HepG2 (cell line): Measurements from ENCODE around the gene TAGLN2. TPM values are rescaled to one million over a fixed set of nuclear protein-coding genes. Genes with fewer than 3 reads are reported as not detected.

Source experiments
- ATAC-seq: fragments of 200-7000 bp; cut with Tn5 transposase; 3 replicates; pipeline ENCODE4 v1.9.1; 2020; ENCODE audit warnings: mild to moderate bottlenecking, moderate library complexity
- Bru-seq: library from RNA; stranded (reverse); fragments of 400-500 nt; gene quantifications from one replicate; lab custom pipeline; 2021; lab: Mats Ljungman, UMichigan
- BruChase-seq, 2 experiments: library from RNA; stranded (reverse); fragments of 400-500 nt; gene quantifications; one replicate each; lab custom pipeline; 2021; lab: Mats Ljungman, UMichigan
- BruUV-seq: library from RNA; stranded (reverse); fragments of 400-500 nt; replicated peaks from 2 replicates; lab custom pipeline; 2021; lab: Mats Ljungman, UMichigan
- CTCF ChIA-PET: fragments of 300-600 bp; formaldehyde crosslinking; extraction: SDS; loops from one replicate; lab custom pipeline; 2021; ENCODE audit warnings: low total read pairs, inconsistent platforms, low intra/inter-chr PET ratio; lab: Yijun Ruan, JAX
- POLR2A ChIA-PET: fragments of 350-600 bp; sonication (Branson Sonifier 250); formaldehyde crosslinking; loops from one replicate; lab custom pipeline; 2020; ENCODE audit warnings: antibody characterized with exemption, inconsistent platforms; lab: Yijun Ruan, JAX
- DNase-seq: peaks from one replicate; pipeline ENCODE4 v3.0.0-alpha.2; 2015; ENCODE audit warnings: low spot score
- FAIRE-seq: peaks from 3 replicates; lab custom pipeline; 2011; peaks lifted over from hg19 to GRCh38; lab: Jason Lieb, UNC
- H2AFZ ChIP-seq: one replicate; pipeline ENCODE4 v1.6.1; 2011; ENCODE audit warnings: low read length, inconsistent platforms
- H3K27ac ChIP-seq: fragments of 300-600 bp; 3 replicates; pipeline ENCODE4 v1.8.0; 2011; ENCODE audit warnings: mixed run types, mild to moderate bottlenecking, mixed read lengths, low read length, inconsistent platforms; ENCODE audit not compliant: insufficient read depth; ENCODE audit errors: extremely low read length
- H3K27me3 ChIP-seq, 2 experiments: fragments of 200-600 bp in 1 of 2; 2 replicates in 1 of 2; 3 replicates in 1 of 2; pipeline versions ENCODE4 v1.6.0 to v1.8.0; 2011; ENCODE audit warnings: low read length in 2 of 2, mild to moderate bottlenecking in 2 of 2, moderate library complexity in 2 of 2, inconsistent platforms in 1 of 2; ENCODE audit not compliant: insufficient read depth in 2 of 2, control insufficient read depth in 1 of 2
- H3K36me3 ChIP-seq, 2 experiments: fragments of 200-600 bp in 1 of 2; replicated peaks in 1 of 2; 2 replicates in 1 of 2; 3 replicates in 1 of 2; pipeline versions ENCODE4 v1.5.1 to v1.8.0; 2011; ENCODE audit warnings: low read length in 2 of 2, inconsistent platforms in 1 of 2; ENCODE audit not compliant: insufficient read depth in 2 of 2, control insufficient read depth in 1 of 2
- H3K4me1 ChIP-seq: 2 replicates; pipeline ENCODE4 v1.5.1; 2012; ENCODE audit warnings: low read length, inconsistent platforms; ENCODE audit not compliant: insufficient read depth
- H3K4me2 ChIP-seq: 2 replicates; pipeline ENCODE4 v1.6.0; 2011; ENCODE audit warnings: low read depth, low read length, inconsistent platforms
- H3K4me3 ChIP-seq, 3 experiments: fragments of 200-600 bp in 1 of 3; sonication (generic), shearing (Covaris generic) in 1 of 3; replicated peaks in 1 of 3; 2 replicates each; pipeline ENCODE4 v1.5.1; 2011 to 2016; ENCODE audit warnings: low read length in 3 of 3, inconsistent platforms in 2 of 3, low read depth in 2 of 3, mild to moderate bottlenecking in 2 of 3, control low read depth in 1 of 3, mixed read lengths in 1 of 3; ENCODE audit not compliant: insufficient read depth in 1 of 3
- H3K79me2 ChIP-seq: one replicate; pipeline ENCODE4 v1.6.1; 2011; ENCODE audit warnings: low read length, inconsistent platforms; ENCODE audit not compliant: insufficient read depth
- H3K9ac ChIP-seq: 2 replicates; pipeline ENCODE4 v1.6.0; 2011; ENCODE audit warnings: mild to moderate bottlenecking, low read depth, low read length, inconsistent platforms; ENCODE audit not compliant: insufficient read depth
- H3K9me3 ChIP-seq: 2 replicates; pipeline ENCODE4 v1.5.1; 2012; ENCODE audit warnings: mild to moderate bottlenecking, low read length
- H4K20me1 ChIP-seq: 2 replicates; pipeline ENCODE4 v1.6.0; 2011; ENCODE audit warnings: inconsistent platforms, mild to moderate bottlenecking, low read length, moderate library complexity; ENCODE audit not compliant: insufficient read depth
- AHR ChIP-seq: IDR thresholded peaks from 2 replicates; pipeline ENCODE4 v1.6.1; 2018; ENCODE audit warnings: missing genetic modification reagents, missing compliant biosample characterization
- ARNTL ChIP-seq: sonication (generic); formaldehyde crosslinking; IDR thresholded peaks from 2 replicates; pipeline ENCODE4 v1.4.0; 2020; ENCODE audit warnings: mild to moderate bottlenecking, missing genetic modification reagents
- JARID2 ChIP-seq: sonication (generic); formaldehyde crosslinking; IDR thresholded peaks from 2 replicates; pipeline ENCODE4 v1.8.1; 2023; ENCODE audit warnings: missing genetic modification reagents, inconsistent platforms; ENCODE audit not compliant: insufficient replicate concordance
- JDP2 ChIP-seq: sonication (generic); formaldehyde crosslinking; IDR thresholded peaks from 2 replicates; pipeline ENCODE4 v1.8.1; 2022; ENCODE audit warnings: missing genetic modification reagents, borderline replicate concordance
- KLF6 ChIP-seq: IDR thresholded peaks from 2 replicates; pipeline ENCODE4 v1.8.0; 2016; ENCODE audit warnings: missing biosample characterization, missing genetic modification reagents
- MAX ChIP-seq: IDR thresholded peaks from 2 replicates; pipeline ENCODE4 v1.6.1; 2012; ENCODE audit warnings: inconsistent platforms
- NR2C2 ChIP-seq: sonication (generic); formaldehyde crosslinking; IDR thresholded peaks from 2 replicates; pipeline ENCODE4 v1.4.0; 2020; ENCODE audit warnings: missing genetic modification reagents, mild to moderate bottlenecking, moderate library complexity, borderline replicate concordance
- POLR2AphosphoS2 ChIP-seq: IDR thresholded peaks from 2 replicates; pipeline ENCODE4 v1.6.1; 2011; ENCODE audit warnings: low read depth, low read length, improper control_type of control experiment
- SALL1 ChIP-seq: sonication (generic); formaldehyde crosslinking; IDR thresholded peaks from 2 replicates; pipeline ENCODE4 v1.8.0; 2022; ENCODE audit warnings: mild to moderate bottlenecking, missing genetic modification reagents
- TCF7 ChIP-seq: sonication (generic); IDR thresholded peaks from 2 replicates; pipeline ENCODE4 v1.6.1; 2016; ENCODE audit warnings: antibody characterized with exemption, low read depth
- ZBTB7B ChIP-seq: sonication (generic); formaldehyde crosslinking; IDR thresholded peaks from 2 replicates; pipeline ENCODE4 v1.4.0; 2020; ENCODE audit warnings: missing genetic modification reagents
- ZNF607 ChIP-seq: sonication (generic); formaldehyde crosslinking; IDR thresholded peaks from 2 replicates; pipeline ENCODE4 v1.5.1; 2020; ENCODE audit warnings: missing genetic modification reagents, mild to moderate bottlenecking, borderline replicate concordance
- ZNF792 ChIP-seq: IDR thresholded peaks from 2 replicates; pipeline ENCODE4 v1.6.1; 2016
- WGBS: methylation state at CpG from one replicate; pipeline ENCODE4 v1.1.6; 2017; ENCODE audit warnings: low lambda C conversion rate; 5-methylcytosine and 5-hydroxymethylcytosine counted together
- in situ Hi-C: cut with HindIII; loops from 2 replicates; pipeline ENCODE4 v1.10.0; 2017; ENCODE audit warnings: low pct_unique_long_range_greater_than_20kb; ENCODE audit not compliant: extremely low pct_ligation_motif_present
- intact Hi-C: fragments of 100-400 bp; cut with micrococcal nuclease; formaldehyde crosslinking; loops from one replicate; pipeline ENCODE4 v1.10.0; 2022; ENCODE audit not compliant: unreplicated experiment
- long read RNA-seq, 2 experiments: library from RNA in 1 of 2; library from polyadenylated mRNA in 1 of 2; stranded (forward) in 1 of 2; unstranded in 1 of 2; transcript quantifications; one replicate each; pipeline ENCODE4 v2.0.0, GENCODE V29; 2019 to 2022
- polyA minus RNA-seq, 3 experiments: library from RNA; depleted of rRNA, polyadenylated mRNA; stranded (reverse); fragments of >200 nt; gene quantifications; 2 replicates each; pipeline ENCODE4 v1.2.3, GENCODE V29; 2011; ENCODE audit warnings: low replicate concordance in 1 of 3
- polyA plus RNA-seq, 8 experiments: library from polyadenylated mRNA; depleted of rRNA in 3 of 8; stranded (reverse) in 7 of 8; unstranded in 1 of 8; fragments of >200 nt; fragmentation: Illumina TruSeq in 4 of 8; extraction: Trizol in 4 of 8; gene quantifications; 2 replicates each; pipeline versions ENCODE4 v1.2.1 to v1.2.3, GENCODE V29; 2011 to 2016; ENCODE audit warnings: low read depth in 4 of 8, missing spikeins in 1 of 8, mixed read lengths in 1 of 8; ENCODE audit not compliant: insufficient read depth in 1 of 8
- total RNA-seq, 5 experiments: library from RNA; depleted of rRNA; stranded (reverse); fragments of >200 nt; fragmentation: Illumina TruSeq; extraction: Trizol; gene quantifications; 2 replicates each; pipeline ENCODE4 v1.2.3, GENCODE V29; 2016; ENCODE audit warnings: low read depth in 1 of 5

TAGLN2 gene
- total RNA-seq (2016; rRNA removed; fragmentation: Illumina TruSeq; extraction: Trizol) (6.7 and 9.7 TPM in 2 replicates), polyA plus RNA-seq (2011; rRNA removed) (17.2 and 21.2 TPM in 2 replicates), polyA minus RNA-seq (2011; rRNA and poly(A)+ RNA removed; ENCODE audit: low replicate concordance) (16.1 and 272 TPM in 2 replicates), Bru-seq, nascent RNA (percentile 46 among the genes with signal in this experiment), BruChase-seq, experiment 1, labeled RNA remaining after a 6-hour chase (percentile 67 among the genes with signal in this experiment), BruChase-seq, experiment 2, labeled RNA remaining after a 2-hour chase (percentile 50 among the genes with signal in this experiment)
- 1.7 and 2.0 TPM in 2 replicates for total RNA-seq (2016; cell fraction: cytosol; rRNA removed; fragmentation: Illumina TruSeq; extraction: Trizol; ENCODE audit: low read depth)
- total RNA-seq (2016; cell fraction: insoluble cytoplasmic fraction; rRNA removed; fragmentation: Illumina TruSeq; extraction: Trizol): 7.1 and 9.8 TPM in 2 replicates
- total RNA-seq (2016; cell fraction: membrane; rRNA removed; fragmentation: Illumina TruSeq; extraction: Trizol): 3.3 and 3.5 TPM in 2 replicates
- total RNA-seq (2016; cell fraction: nucleus; rRNA removed; fragmentation: Illumina TruSeq; extraction: Trizol): 2.5 and 3.4 TPM in 2 replicates
- 18.8 and 19.0 TPM in 2 replicates for polyA plus RNA-seq (2011; cell fraction: cytosol; rRNA removed)
- polyA plus RNA-seq (2011; cell fraction: nucleus; rRNA removed): 6.8 and 9.1 TPM in 2 replicates
- 5.9 and 19.9 TPM in 2 replicates for polyA plus RNA-seq (2012)
- 3.1 TPM in 2 replicates for polyA plus RNA-seq (2016; cell fraction: cytosol; fragmentation: Illumina TruSeq; extraction: Trizol; ENCODE audit: low read depth)
- 13.2 and 15.2 TPM in 2 replicates for polyA plus RNA-seq (2016; cell fraction: insoluble cytoplasmic fraction; fragmentation: Illumina TruSeq; extraction: Trizol; ENCODE audit: low read depth)
- polyA plus RNA-seq (2016; cell fraction: membrane; fragmentation: Illumina TruSeq; extraction: Trizol; ENCODE audit: low read depth): 3.8 and 3.9 TPM in 2 replicates
- polyA plus RNA-seq (2016; cell fraction: nucleus; fragmentation: Illumina TruSeq; extraction: Trizol; ENCODE audit: insufficient read depth, low read depth): 6.2 and 8.6 TPM in 2 replicates
- polyA minus RNA-seq (2011; cell fraction: cytosol; rRNA and poly(A)+ RNA removed): 7.6 and 8.4 TPM in 2 replicates
- polyA minus RNA-seq (2011; cell fraction: nucleus; rRNA and poly(A)+ RNA removed): 2.6 and 3.4 TPM in 2 replicates
- long read RNA-seq, experiment 1, transcript TAGLN2-203 (5 exons, 1,604 nt): major isoform, 30 of 39 reads
- long read RNA-seq, experiment 1, partial matches to known transcripts: 4 of 39 reads
- long read RNA-seq, experiment 1, other reads (novel, unspliced or antisense): 5 of 39 reads
- long read RNA-seq, experiment 2, transcript TAGLN2-203 (5 exons, 1,604 nt): major isoform, 34 of 66 reads
- long read RNA-seq, experiment 2, partial matches to known transcripts: 16 of 66 reads
- long read RNA-seq, experiment 2, other reads (novel, unspliced or antisense): 16 of 66 reads

GRCh38 chr1:159924791-159925718, at the start of gene TAGLN2:
TAGLN2 (minus strand) TSS chr1:159925507; CDS start chr1:159920509, 4,998 bp downstream.
- H3K36me3 ChIP-seq: no peaks in the 10 kb centered on the region
- no peaks in the 10 kb centered on the region for H4K20me1 ChIP-seq
- peaks cover 5 to 34% of the 10 kb centered on the region in 2 experiments; a peak in 4 of 5 replicates for H3K27me3 ChIP-seq
- H3K9ac ChIP-seq: peak within 1 kb of the TSS; percentile 66
- CTCF ChIA-PET: no interaction called here
- 4% methylated on average over 10 of the region's 58 CpGs for WGBS
- H3K79me2 ChIP-seq: no peaks in the 10 kb centered on the region
- FAIRE-seq (no peak), DNase-seq (peak; percentile 65), ATAC-seq (peak; percentile 64)
- H3K4me3 ChIP-seq: peak within 1 kb of the TSS in 2 of 3 experiments; percentile 51 to 56; a peak in 3 of 6 replicates
- no peak within 1 kb of the TSS for H2AFZ ChIP-seq
- POLR2A ChIA-PET: no interaction called here
- TSS peak; percentile 61 for BruUV-seq
- H3K4me2 ChIP-seq: peak within 1 kb of the TSS; percentile 66
- in situ Hi-C loops (no loop called here), intact Hi-C loops (no loop called here)
- peaks cover 41% of the 10 kb centered on the region for H3K4me1 ChIP-seq
- H3K27ac ChIP-seq: peak within 1 kb of the TSS; percentile 8
- no peaks in the 10 kb centered on the region for H3K9me3 ChIP-seq
- TF ChIP-seq KLF6 (CRISPR knock-in tag): 0 out of 2 replicates have a peak, but pooled peaks have one; percentile 35
- TF ChIP-seq AHR (CRISPR knock-in tag): 0 out of 2 replicates have a peak, but pooled peaks have one; percentile 26
- peak; percentile 53; the same call in 1 of the 2 replicates for TF ChIP-seq ZBTB7B (CRISPR knock-in tag)
- peak; percentile 24; the same call in 1 of the 2 replicates for TF ChIP-seq NR2C2
- TF ChIP-seq JARID2 (CRISPR knock-in tag): no peak
- TF ChIP-seq ZNF792: 0 out of 2 replicates have a peak, but pooled peaks have one; percentile 27
- TF ChIP-seq ZNF607 (CRISPR knock-in tag): 0 out of 2 replicates have a peak, but pooled peaks have one; percentile 64
- TF ChIP-seq TCF7: no peak
- no peak for TF ChIP-seq POLR2AphosphoS2
- TF ChIP-seq JDP2: no peak
- peak; percentile 56; the same call in 1 of the 2 replicates for TF ChIP-seq SALL1
- peak; percentile 89 for TF ChIP-seq MAX
- TF ChIP-seq ARNTL (CRISPR knock-in tag): peak; percentile 37; the same call in 1 of the 2 replicates
